A549 (cell line): Measurements from ENCODE around the gene INSIG1. TPM values are rescaled to one million over a fixed set of nuclear protein-coding genes. Genes with fewer than 3 reads are reported as not detected.

Experiments used
- ATAC-seq, 2 experiments: fragments of 200-7000 bp in 1 of 2; fragments of >200 bp in 1 of 2; cut with Nextera tagmentation in 1 of 2; cut with Tn5 transposase in 1 of 2; 3 replicates each; pipeline versions ENCODE4 v1.8.0 to v1.9.1; 2018 to 2020; ENCODE audit warnings: mild to moderate bottlenecking in 1 of 2, moderate library complexity in 1 of 2
- CTCF ChIA-PET: fragments of 300-600 bp; sonication (Branson Sonifier 250); formaldehyde crosslinking; extraction: SDS; loops from one replicate; lab custom pipeline; 2021; ENCODE audit warnings: antibody characterized with exemption, inconsistent platforms; lab: Yijun Ruan, JAX
- POLR2A ChIA-PET: fragments of 350-600 bp; formaldehyde crosslinking; extraction: SDS; loops from one replicate; lab custom pipeline; 2021; ENCODE audit warnings: antibody characterized with exemption, inconsistent platforms; lab: Yijun Ruan, JAX
- DNase-seq, 2 experiments: peaks; one replicate each; pipeline versions ENCODE4 v3.0.0 to v3.0.0-alpha.2; 2011 to 2016; ENCODE audit warnings: low read depth in 1 of 2, low spot score in 1 of 2
- FAIRE-seq: peaks from 2 replicates; lab custom pipeline; 2011; peaks lifted over from hg19 to GRCh38; lab: Jason Lieb, UNC
- H3K27ac ChIP-seq, 2 experiments: fragments of >200 bp; sonication (Bioruptor Twin); formaldehyde crosslinking; 3 replicates each; pipeline ENCODE4 v1.5.1; 2016 to 2017
- H3K4me1 ChIP-seq: fragments of >200 bp; sonication (Bioruptor Twin); formaldehyde crosslinking; 3 replicates; pipeline ENCODE4 v1.6.1; 2016
- H3K4me2 ChIP-seq: fragments of >200 bp; sonication (Bioruptor Twin); formaldehyde crosslinking; 3 replicates; pipeline ENCODE4 v1.6.1; 2016
- H3K4me3 ChIP-seq: fragments of >200 bp; sonication (Bioruptor Twin); formaldehyde crosslinking; 3 replicates; pipeline ENCODE4 v1.5.1; 2016
- H3K9me3 ChIP-seq: fragments of >200 bp; sonication (Bioruptor Twin); formaldehyde crosslinking; 3 replicates; pipeline ENCODE4 v1.6.1; 2016
- BCL3 ChIP-seq: fragments of >200 bp; sonication (Bioruptor Twin); formaldehyde crosslinking; IDR thresholded peaks from 3 replicates; pipeline ENCODE4 v1.6.1; 2016
- CBX8 ChIP-seq: fragments of 200-600 bp; sonication (generic); IDR thresholded peaks from 2 replicates; pipeline ENCODE4 v1.6.1; 2016
- CHD4 ChIP-seq: fragments of 200-600 bp; sonication (generic); IDR thresholded peaks from 2 replicates; pipeline ENCODE4 v1.6.1; 2016; ENCODE audit warnings: antibody characterized with exemption, mild to moderate bottlenecking, borderline replicate concordance
- CTCF ChIP-seq: fragments of >200 bp; sonication (Bioruptor Twin); formaldehyde crosslinking; IDR thresholded peaks from 3 replicates; pipeline ENCODE4 v1.5.1; 2016
- EHF ChIP-seq: fragments of 250-450 bp; sonication (Bioruptor Pico); IDR thresholded peaks from 2 replicates; pipeline ENCODE4 v1.5.0; 2020; ENCODE audit warnings: mild to moderate bottlenecking
- EP300 ChIP-seq, 2 experiments: fragments of >200 bp; sonication (Bioruptor Twin); formaldehyde crosslinking; IDR thresholded peaks; 2 replicates in 1 of 2; 3 replicates in 1 of 2; pipeline ENCODE4 v1.6.1; 2016 to 2017
- ESRRA ChIP-seq: fragments of 150-350 bp; IDR thresholded peaks from 2 replicates; pipeline ENCODE4 v1.6.1; 2014; ENCODE audit warnings: mild to moderate bottlenecking, low read length, borderline replicate concordance
- FOSB ChIP-seq: fragments of 250-450 bp; sonication (Bioruptor Pico); IDR thresholded peaks from 2 replicates; pipeline ENCODE4 v1.5.0; 2020; ENCODE audit warnings: mild to moderate bottlenecking, moderate library complexity
- HDAC2 ChIP-seq: fragments of 200-600 bp; sonication (generic); IDR thresholded peaks from 2 replicates; pipeline ENCODE4 v1.6.1; 2016
- HMGXB4 ChIP-seq: fragments of 250-450 bp; sonication (Bioruptor Pico); IDR thresholded peaks from 2 replicates; pipeline ENCODE4 v1.5.0; 2021; ENCODE audit warnings: mild to moderate bottlenecking, moderate library complexity, borderline replicate concordance
- HOXA7 ChIP-seq: fragments of 250-450 bp; sonication (Bioruptor Pico); IDR thresholded peaks from 2 replicates; pipeline ENCODE4 v1.5.0; 2020; ENCODE audit warnings: mild to moderate bottlenecking, moderate library complexity
- HOXB5 ChIP-seq: fragments of 250-450 bp; sonication (Bioruptor Pico); IDR thresholded peaks from 2 replicates; pipeline ENCODE4 v1.5.0; 2020; ENCODE audit warnings: mild to moderate bottlenecking, moderate library complexity
- JUNB ChIP-seq: fragments of >200 bp; sonication (Bioruptor Twin); formaldehyde crosslinking; IDR thresholded peaks from 2 replicates; pipeline ENCODE4 v1.6.1; 2016
- MAZ ChIP-seq: fragments of 150-350 bp; IDR thresholded peaks from 2 replicates; pipeline ENCODE4 v1.6.1; 2014; ENCODE audit warnings: antibody characterized with exemption, low read depth, low read length, borderline replicate concordance
- NFE2L2 ChIP-seq: fragments of 150-350 bp; conservative IDR thresholded peaks from 2 replicates; pipeline ENCODE4 v1.6.1; 2014; ENCODE audit warnings: low read length
- NPAS2 ChIP-seq: fragments of 250-450 bp; sonication (Bioruptor Pico); IDR thresholded peaks from 2 replicates; pipeline ENCODE4 v1.8.0; 2022; ENCODE audit warnings: mild to moderate bottlenecking, moderate library complexity, borderline replicate concordance
- PHF8 ChIP-seq: fragments of 200-600 bp; sonication (generic); IDR thresholded peaks from 2 replicates; pipeline ENCODE4 v1.6.1; 2016; ENCODE audit warnings: low read depth, mild to moderate bottlenecking, antibody characterized with exemption, moderate library complexity, borderline replicate concordance
- POLR2AphosphoS2 ChIP-seq: conservative IDR thresholded peaks from 2 replicates; pipeline ENCODE4 v1.6.1; 2012; ENCODE audit warnings: low read length, improper control_type of control experiment, inconsistent platforms
- RAD21 ChIP-seq, 2 experiments: fragments of >200 bp in 1 of 2; sonication (Bioruptor Twin) in 1 of 2; formaldehyde crosslinking in 1 of 2; IDR thresholded peaks in 1 of 2; conservative IDR thresholded peaks in 1 of 2; 2 replicates in 1 of 2; 3 replicates in 1 of 2; pipeline ENCODE4 v1.6.1; 2012 to 2018; ENCODE audit warnings: inconsistent platforms in 1 of 2
- RARB ChIP-seq: fragments of 250-450 bp; sonication (Bioruptor Pico); IDR thresholded peaks from 2 replicates; pipeline ENCODE4 v1.8.0; 2021; ENCODE audit warnings: mild to moderate bottlenecking, moderate library complexity
- RNF2 ChIP-seq: fragments of 200-600 bp; sonication (generic); IDR thresholded peaks from 2 replicates; pipeline ENCODE4 v1.6.1; 2016; ENCODE audit warnings: low read depth, mild to moderate bottlenecking, antibody characterized with exemption, moderate library complexity, borderline replicate concordance
- ZC3H11A ChIP-seq: fragments of 450-650 bp; IDR thresholded peaks from 2 replicates; pipeline ENCODE4 v1.6.1; 2014; ENCODE audit warnings: antibody characterized with exemption, mild to moderate bottlenecking
- ZNF302 ChIP-seq: fragments of 250-450 bp; sonication (Bioruptor Pico); IDR thresholded peaks from 2 replicates; pipeline ENCODE4 v1.9.0; 2021; ENCODE audit warnings: inconsistent platforms, mild to moderate bottlenecking, moderate library complexity
- WGBS: methylation state at CpG from one replicate; pipeline ENCODE4 v1.1.6; 2017; ENCODE audit errors: missing lambda C conversion rate; 5-methylcytosine and 5-hydroxymethylcytosine counted together
- polyA plus RNA-seq, 4 experiments: library from polyadenylated mRNA; depleted of rRNA in 3 of 4; stranded (reverse); fragments of >200 nt; fragmentation: RNase III in 1 of 4; extraction: RNeasy Plus Mini Kit Qiagen cat#74134 plus additional on column Dnase treatment in 1 of 4; gene quantifications; 2 replicates in 3 of 4; 3 replicates in 1 of 4; pipeline ENCODE4 v1.2.3, GENCODE V29; 2011 to 2017

INSIG1 gene
- polyA plus RNA-seq, 2 of the 4 experiments (the other 2 are of a cell fraction): 19.7 to 33.4 TPM

GRCh38 chr7:155281398-155281969, 16.2 kb upstream of the INSIG1 start:
- FAIRE-seq (no peak), DNase-seq (no peak), ATAC-seq (no peak)
- Histone ChIP-seq H3K4me1 (no peaks in the 10 kb centered on the region), H3K4me3 (no peak overlapping the region), H3K9me3 (no peaks in the 10 kb centered on the region), H3K4me2 (no peak overlapping the region), H3K27ac (no peak overlapping the region)
- ChIA-PET POLR2A (no interaction called here), CTCF (no interaction called here)
- no peak for TF ChIP-seq JUNB
- no peak for TF ChIP-seq RNF2
- no peak for TF ChIP-seq EHF (CRISPR knock-in tag)
- no peak for TF ChIP-seq ZC3H11A
- no peak for TF ChIP-seq HMGXB4
- TF ChIP-seq MAZ: no peak
- TF ChIP-seq BCL3: no peak
- TF ChIP-seq EP300 (IDR thresholded peaks at IDR 0.05): no peak
- TF ChIP-seq ESRRA: no peak
- no peak for TF ChIP-seq PHF8
- TF ChIP-seq POLR2AphosphoS2: no peak
- TF ChIP-seq CHD4: no peak
- no peak for TF ChIP-seq HOXB5
- no peak for TF ChIP-seq CBX8
- 54% methylated on average over 9 of the region's 9 CpGs for WGBS

- H3K4me2 ChIP-seq: no peak overlapping the region
- DNase-seq: no peak
- POLR2A ChIA-PET: no interaction called here
- H3K27ac ChIP-seq: no peak overlapping the region
- 57% methylated on average over 6 of the region's 6 CpGs for WGBS
- CTCF ChIA-PET: interaction anchor here (1.0 to 1.8 kb wide), 3 partner anchors 13 to 77 kb away, joined by 3 to 6 read pairs (median 5); no protein-coding TSS in a partner anchor
- no peak overlapping the region for H3K4me3 ChIP-seq
- ATAC-seq: no peak
- no peaks in the 10 kb centered on the region for H3K4me1 ChIP-seq
- no peak for FAIRE-seq
- TF ChIP-seq CTCF (no peak), ZNF302 (no peak), RAD21 (conservative IDR thresholded peaks at IDR 0.05 in 1 of 2, IDR thresholded peaks at IDR 0.05 in 1 of 2) (no peak), POLR2AphosphoS2 (no peak), NFE2L2 (no peak), EP300 (IDR thresholded peaks at IDR 0.05) (no peak), FOSB (no peak), RARB (CRISPR knock-in tag) (no peak), HDAC2 (no peak), NPAS2 (CRISPR knock-in tag) (no peak), HOXA7 (CRISPR knock-in tag) (no peak)
- H3K9me3 ChIP-seq: no peaks in the 10 kb centered on the region
Measured at GRCh38 chr7:155282671-155283070, 15.0 kb upstream of the INSIG1 start.
